22Rv1 (cell line): ENCODE data around the gene ZFYVE28.

Experiments
- ZFX ChIP-seq: fragments of 450-650 bp; IDR thresholded peaks from 2 replicates; pipeline ENCODE4 v1.6.1; 2017; ENCODE audit warnings: antibody characterized with exemption, borderline replicate concordance
- TF ChIP-seq, protein P1 (sequence below): fragments of 450-650 bp; IDR thresholded peaks from 2 replicates; pipeline ENCODE4 v1.5.1; 2017; ENCODE audit warnings: mild to moderate bottlenecking

DNA sequence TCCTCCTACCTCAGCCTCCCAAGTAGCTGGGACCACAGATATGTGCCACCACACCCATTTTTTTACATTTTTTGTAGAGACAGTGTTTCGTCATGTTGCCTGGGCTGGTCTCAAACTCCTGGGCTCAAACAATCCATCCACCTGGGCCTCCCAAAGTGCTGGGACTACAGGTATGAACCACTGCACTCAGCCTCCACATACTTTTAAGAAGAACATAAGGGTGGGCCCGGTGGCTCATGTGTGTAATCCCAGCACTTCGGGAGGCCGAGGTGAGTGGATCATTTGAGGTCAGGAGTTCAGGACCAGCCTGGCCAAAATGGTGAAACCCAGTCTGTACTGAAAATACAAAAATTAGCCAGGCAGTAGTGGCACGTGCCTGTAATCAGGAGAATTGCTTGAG, 105.1 kb downstream of the ZFYVE28 start:
- TF ChIP-seq, protein P1, sequence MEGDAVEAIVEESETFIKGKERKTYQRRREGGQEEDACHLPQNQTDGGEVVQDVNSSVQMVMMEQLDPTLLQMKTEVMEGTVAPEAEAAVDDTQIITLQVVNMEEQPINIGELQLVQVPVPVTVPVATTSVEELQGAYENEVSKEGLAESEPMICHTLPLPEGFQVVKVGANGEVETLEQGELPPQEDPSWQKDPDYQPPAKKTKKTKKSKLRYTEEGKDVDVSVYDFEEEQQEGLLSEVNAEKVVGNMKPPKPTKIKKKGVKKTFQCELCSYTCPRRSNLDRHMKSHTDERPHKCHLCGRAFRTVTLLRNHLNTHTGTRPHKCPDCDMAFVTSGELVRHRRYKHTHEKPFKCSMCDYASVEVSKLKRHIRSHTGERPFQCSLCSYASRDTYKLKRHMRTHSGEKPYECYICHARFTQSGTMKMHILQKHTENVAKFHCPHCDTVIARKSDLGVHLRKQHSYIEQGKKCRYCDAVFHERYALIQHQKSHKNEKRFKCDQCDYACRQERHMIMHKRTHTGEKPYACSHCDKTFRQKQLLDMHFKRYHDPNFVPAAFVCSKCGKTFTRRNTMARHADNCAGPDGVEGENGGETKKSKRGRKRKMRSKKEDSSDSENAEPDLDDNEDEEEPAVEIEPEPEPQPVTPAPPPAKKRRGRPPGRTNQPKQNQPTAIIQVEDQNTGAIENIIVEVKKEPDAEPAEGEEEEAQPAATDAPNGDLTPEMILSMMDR = no peak
- TF ChIP-seq ZFX = no peak
